B cell (primary cell): ENCODE data around the gene ST13. TPM values are rescaled to one million over a fixed set of nuclear protein-coding genes. Genes with fewer than 3 reads are reported as not detected.
A peak's percentile ranks its signal among the peaks of the same experiment; 100 is the strongest.

Experiments used
- ATAC-seq: fragments of 200-7000 bp; cut with Tn5 transposase; one replicate; pipeline ENCODE4 v1.10.0; 2021; ENCODE audit warnings: low read depth, mild to moderate bottlenecking, moderate number of reproducible peaks, moderate library complexity
- CTCF ChIA-PET: fragments of 350-600 bp; sonication (Branson Sonifier 250); formaldehyde crosslinking; loops from one replicate; lab custom pipeline; 2021; ENCODE audit warnings: antibody characterized with exemption, inconsistent platforms; lab: Charles Lee
- POLR2A ChIA-PET: fragments of 350-600 bp; sonication (Branson Sonifier 250); formaldehyde crosslinking; loops from one replicate; lab custom pipeline; 2021; ENCODE audit warnings: antibody characterized with exemption; lab: Charles Lee
- DNase-seq: peaks from one replicate; pipeline ENCODE4 v3.0.0; 2013
- H2AFZ ChIP-seq: 2 replicates; pipeline ENCODE4 v1.6.1; 2012; ENCODE audit warnings: mild to moderate bottlenecking, low read depth, low read length; ENCODE audit not compliant: insufficient read depth, poor library complexity, severe bottlenecking
- H3K27ac ChIP-seq, 2 donors: 1 replicate in 1 of 2; 2 replicates in 1 of 2; pipeline ENCODE4 v1.5.1; 2012 to 2013; ENCODE audit warnings: low read length in 2 of 2, mild to moderate bottlenecking in 2 of 2, moderate library complexity in 1 of 2
- H3K27me3 ChIP-seq, 4 experiments: fragments of 200-600 bp in 1 of 4; sonication (generic) in 1 of 4; replicated peaks in 1 of 4; 1 replicate in 2 of 4; 2 replicates in 2 of 4; pipeline versions ENCODE4 v1.6.1 to v1.7.0; 2013 to 2016; ENCODE audit warnings: low read length in 3 of 4, mild to moderate bottlenecking in 2 of 4, mixed read lengths in 1 of 4, moderate library complexity in 1 of 4; ENCODE audit not compliant: insufficient read depth in 4 of 4, control insufficient read depth in 3 of 4; ENCODE audit errors: control extremely low read depth in 1 of 4
- H3K36me3 ChIP-seq, 2 experiments: replicated peaks in 1 of 2; 1 replicate in 1 of 2; 2 replicates in 1 of 2; pipeline versions ENCODE4 v1.6.1 to v1.7.1; 2013; ENCODE audit warnings: low read length in 1 of 2; ENCODE audit not compliant: insufficient read depth in 2 of 2, control insufficient read depth in 1 of 2; ENCODE audit errors: control extremely low read depth in 1 of 2, extremely low read depth in 1 of 2
- H3K4me1 ChIP-seq, 2 donors: fragments of 200-600 bp in 1 of 2; sonication (generic) in 1 of 2; 1 replicate in 1 of 2; 2 replicates in 1 of 2; pipeline versions ENCODE4 v1.5.1 to v1.6.1; 2013 to 2017; ENCODE audit warnings: low read length in 2 of 2; ENCODE audit not compliant: control insufficient read depth in 2 of 2, insufficient read depth in 2 of 2
- H3K4me2 ChIP-seq: replicated peaks from 2 replicates; pipeline ENCODE3; 2012; ENCODE audit warnings: mild to moderate bottlenecking, low read depth, low read length; ENCODE audit not compliant: poor library complexity, severe bottlenecking
- H3K4me3 ChIP-seq, 5 experiments: fragments of 200-600 bp in 1 of 5; sonication (generic) in 1 of 5; 1 replicate in 3 of 5; 2 replicates in 2 of 5; pipeline versions ENCODE4 v1.5.1 to v1.7.0; 2011 to 2016; ENCODE audit warnings: low read length in 4 of 5, mild to moderate bottlenecking in 4 of 5, low read depth in 2 of 5, control low read depth in 1 of 5, moderate library complexity in 1 of 5; ENCODE audit not compliant: insufficient read depth in 1 of 5; ENCODE audit errors: control extremely low read depth in 1 of 5, extremely low read depth in 1 of 5
- H3K79me2 ChIP-seq: fragments of 200-600 bp; sonication (generic); one replicate; pipeline ENCODE4 v1.6.0; 2016; ENCODE audit warnings: low read length; ENCODE audit not compliant: control insufficient read depth, insufficient read depth
- H3K9ac ChIP-seq: fragments of 200-600 bp; sonication (generic); 2 replicates; pipeline ENCODE4 v1.6.1; 2017; ENCODE audit warnings: mild to moderate bottlenecking, low read length, moderate library complexity
- H3K9me3 ChIP-seq, 3 donors: one replicate each; pipeline versions ENCODE4 v1.6.1 to v1.7.1; 2013; ENCODE audit warnings: low read length in 2 of 3; ENCODE audit not compliant: control insufficient read depth in 2 of 3, insufficient read depth in 1 of 3; ENCODE audit errors: control extremely low read depth in 1 of 3
- H4K20me1 ChIP-seq: 2 replicates; pipeline ENCODE4 v1.6.0; 2012; ENCODE audit warnings: mild to moderate bottlenecking, low read length; ENCODE audit not compliant: insufficient read depth, control insufficient read depth, poor library complexity, severe bottlenecking
- H3K27ac Mint-ChIP-seq: one replicate; pipeline ENCODE4 v1.8.0; 2021; ENCODE audit warnings: mixed read lengths
- H3K27me3 Mint-ChIP-seq: one replicate; pipeline ENCODE4 v1.8.0; 2021; ENCODE audit warnings: mixed read lengths
- H3K4me1 Mint-ChIP-seq: one replicate; pipeline ENCODE4 v1.8.0; 2021; ENCODE audit warnings: mixed read lengths
- H3K4me3 Mint-ChIP-seq: one replicate; pipeline ENCODE4 v1.8.0; 2021; ENCODE audit warnings: mixed read lengths
- H3K9me3 Mint-ChIP-seq: one replicate; pipeline ENCODE4 v1.8.0; 2022; ENCODE audit warnings: mixed read lengths; ENCODE audit not compliant: insufficient read depth
- EZH2 ChIP-seq: IDR thresholded peaks from 2 replicates; pipeline ENCODE4 v1.6.1; 2012; ENCODE audit warnings: borderline replicate concordance, low read depth, mild to moderate bottlenecking, moderate library complexity, low read length; ENCODE audit not compliant: insufficient read depth, poor library complexity, severe bottlenecking
- WGBS: methylation state at CpG from one replicate; pipeline ENCODE4 v1.1.5; 2013; ENCODE audit warnings: missing lambda C conversion rate; ENCODE audit not compliant: insufficient coverage; 5-methylcytosine and 5-hydroxymethylcytosine counted together
- intact Hi-C: fragments of 100-400 bp; cut with micrococcal nuclease; formaldehyde crosslinking; loops from one replicate; pipeline ENCODE4 v1.10.0; 2022
- polyA plus RNA-seq: library from polyadenylated mRNA; depleted of rRNA; stranded (reverse); fragments of >200 nt; gene quantifications from 2 replicates; pipeline ENCODE4 v1.2.3, GENCODE V29; 2012
- total RNA-seq, 2 donors: library from RNA; stranded (reverse); fragments of 120-200 nt in 1 of 2; gene quantifications; 1 replicate in 1 of 2; 2 replicates in 1 of 2; pipeline versions ENCODE4 v1.2.3 to v1.2.4, GENCODE V29; 2013 to 2022
- TF ChIP-seq, protein P1 (sequence below): fragments of 200-600 bp; IDR thresholded peaks from one replicate; pipeline ENCODE4 v1.8.0; 2022; ENCODE audit warnings: antibody characterized with exemption, mild to moderate bottlenecking

The ST13 gene
- total and polyA plus RNA-seq, 2 donors (not counting 1 experiment from before 2014, with no cell fraction given): 44.6 to 187 TPM

GRCh38 chr22:40862013-40862412 lies 5.6 kb upstream of the ST13 start, which contains the start of gene DNAJB7:
DNAJB7 (minus strand) TSS chr22:40862113; CDS start chr22:40861994, 119 bp downstream.
- Histone ChIP-seq H3K79me2 (peaks cover 79% of the 10 kb centered on the region), H3K27ac (no peak within 1 kb of the TSS), H3K4me3 (no peak within 1 kb of the TSS), H3K9ac (no peak within 1 kb of the TSS), H3K27me3 (no peaks in the 10 kb centered on the region), H3K4me2 (no peak within 1 kb of the TSS), H3K4me1 (peaks cover 14 to 21% of the 10 kb centered on the region in 2 donors), H3K9me3 (no peaks in the 10 kb centered on the region), H4K20me1 (no peaks in the 10 kb centered on the region), H3K36me3 (peaks cover 0 to 2% of the 10 kb centered on the region in 2 experiments), H2AFZ (no peak within 1 kb of the TSS)
- H3K27me3 Mint-ChIP-seq: no peaks in the 10 kb centered on the region
- no peak for TF ChIP-seq EZH2
- TF ChIP-seq, protein P1, sequence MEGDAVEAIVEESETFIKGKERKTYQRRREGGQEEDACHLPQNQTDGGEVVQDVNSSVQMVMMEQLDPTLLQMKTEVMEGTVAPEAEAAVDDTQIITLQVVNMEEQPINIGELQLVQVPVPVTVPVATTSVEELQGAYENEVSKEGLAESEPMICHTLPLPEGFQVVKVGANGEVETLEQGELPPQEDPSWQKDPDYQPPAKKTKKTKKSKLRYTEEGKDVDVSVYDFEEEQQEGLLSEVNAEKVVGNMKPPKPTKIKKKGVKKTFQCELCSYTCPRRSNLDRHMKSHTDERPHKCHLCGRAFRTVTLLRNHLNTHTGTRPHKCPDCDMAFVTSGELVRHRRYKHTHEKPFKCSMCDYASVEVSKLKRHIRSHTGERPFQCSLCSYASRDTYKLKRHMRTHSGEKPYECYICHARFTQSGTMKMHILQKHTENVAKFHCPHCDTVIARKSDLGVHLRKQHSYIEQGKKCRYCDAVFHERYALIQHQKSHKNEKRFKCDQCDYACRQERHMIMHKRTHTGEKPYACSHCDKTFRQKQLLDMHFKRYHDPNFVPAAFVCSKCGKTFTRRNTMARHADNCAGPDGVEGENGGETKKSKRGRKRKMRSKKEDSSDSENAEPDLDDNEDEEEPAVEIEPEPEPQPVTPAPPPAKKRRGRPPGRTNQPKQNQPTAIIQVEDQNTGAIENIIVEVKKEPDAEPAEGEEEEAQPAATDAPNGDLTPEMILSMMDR: no peak
- intact Hi-C loops: no loop called here
- no peak within 1 kb of the TSS for H3K27ac Mint-ChIP-seq
- ATAC-seq: no peak
- H3K4me1 Mint-ChIP-seq: peaks cover 28% of the 10 kb centered on the region
- POLR2A ChIA-PET: no interaction called here
- H3K4me3 Mint-ChIP-seq: no peak within 1 kb of the TSS
- no peaks in the 10 kb centered on the region for H3K9me3 Mint-ChIP-seq
- DNase-seq: no peak
- 100% methylated on average over 2 of the region's 3 CpGs for WGBS
- CTCF ChIA-PET: no interaction called here

- intact Hi-C loops: loop anchor here (5.0 to 10.0 kb wide), 3 partner anchors 165 to 587 kb away; partner anchors contain the start of genes TEF and TOB2
- Histone ChIP-seq H2AFZ (peak overlapping the region; percentile 85), H3K36me3 (peaks cover 0 to 3% of the 10 kb centered on the region in 2 experiments), H3K9me3 (no peaks in the 10 kb centered on the region), H3K9ac (peak overlapping the region; percentile 96), H4K20me1 (peaks cover 5% of the 10 kb centered on the region), H3K79me2 (peaks cover 85% of the 10 kb centered on the region), H3K27me3 (no peaks in the 10 kb centered on the region), H3K4me3 (peak overlapping the region; percentile 82 to 98 (median 94)), H3K4me1 (peaks cover 24 to 28% of the 10 kb centered on the region in 2 donors), H3K27ac (peak overlapping the region; percentile 91 to 94), H3K4me2 (peak overlapping the region; percentile 80)
- peak overlapping the region; percentile 100 for H3K27ac Mint-ChIP-seq
- WGBS: 13% methylated on average over 17 of the region's 18 CpGs
- ChIA-PET CTCF (interaction anchor here (0.6 to 2.1 kb wide), 8 partner anchors 17 to 761 kb away, joined by 3 to 10 read pairs (median 4); no protein-coding TSS in a partner anchor), POLR2A (interaction anchor here (0.5 to 1.4 kb wide), 11 partner anchors 13 to 589 kb away, joined by 3 to 7 read pairs (median 4); partner anchors contain the start of genes EP300, RBX1, SGSM3 and SLC25A17)
- H3K4me1 Mint-ChIP-seq: peaks cover 43% of the 10 kb centered on the region
- H3K27me3 Mint-ChIP-seq: no peaks in the 10 kb centered on the region
- DNase-seq (no peak), ATAC-seq (no peak)
- no peak for TF ChIP-seq EZH2
- TF ChIP-seq, protein P1: no peak
- H3K4me3 Mint-ChIP-seq: peak overlapping the region; percentile 97
- H3K9me3 Mint-ChIP-seq: no peaks in the 10 kb centered on the region
Measured at GRCh38 chr22:40857309-40857855, 943 bp upstream of the ST13 start.
